HG03025 (cell line): ENCODE data around the gene RTN4RL2.
"Not testable (repeated sequence)": the region's sequence is repeated elsewhere in the genome, so short reads cannot be mapped to it uniquely, and the experiment has no call there.

Experiments
- ATAC-seq: cut with Tn5 transposase; IDR thresholded peaks from one replicate; pipeline ENCODE4 v1.9.1; 2021; ENCODE audit warnings: mild to moderate bottlenecking, moderate library complexity; ENCODE audit not compliant: unreplicated experiment, low FRiP score

Gene RTN4RL2

DNA sequence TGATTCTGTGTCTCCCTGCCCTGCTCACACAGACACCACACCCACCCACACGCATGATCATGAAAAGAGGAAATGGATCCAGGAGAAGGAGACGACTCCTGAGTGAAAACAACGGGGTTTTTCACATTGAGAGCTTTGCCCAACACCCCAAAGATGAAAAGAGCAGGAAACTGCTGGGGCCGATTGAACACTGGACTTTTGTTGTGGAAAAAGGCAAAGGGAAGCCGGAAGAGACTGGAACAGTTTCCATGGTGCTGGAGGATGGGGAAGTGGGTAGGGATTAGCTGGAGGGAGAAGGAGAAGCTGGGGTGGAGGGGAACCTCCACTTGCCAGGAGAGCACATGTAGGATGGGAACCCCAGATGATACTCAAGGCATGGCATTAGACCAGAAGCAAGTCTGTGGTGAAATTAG lies 28.2 kb upstream of the RTN4RL2 start:
- no peak for ATAC-seq

DNA sequence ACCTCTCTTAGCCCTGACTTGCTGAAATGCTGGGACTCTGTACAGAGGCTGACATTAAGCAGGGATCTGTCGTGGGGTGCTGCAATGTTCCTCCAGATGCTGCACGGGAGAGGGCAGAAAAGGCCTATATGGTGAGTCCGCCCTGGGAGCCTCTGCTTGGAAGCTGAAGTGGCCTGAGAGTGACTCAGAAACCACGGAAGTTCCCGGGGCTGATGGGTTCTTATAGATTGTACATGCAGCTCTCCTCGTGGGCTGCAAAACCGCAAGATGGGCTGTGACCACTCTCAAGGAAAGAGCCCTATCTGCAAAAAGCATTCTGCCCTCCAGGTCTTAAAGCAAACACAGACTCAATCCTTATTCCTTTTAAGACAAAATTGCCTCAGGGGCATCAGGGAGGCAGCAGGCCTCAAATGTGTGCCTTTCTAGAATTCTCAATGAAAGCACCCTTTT lies 27.6 kb upstream of the RTN4RL2 start:
- no peak for ATAC-seq

DNA sequence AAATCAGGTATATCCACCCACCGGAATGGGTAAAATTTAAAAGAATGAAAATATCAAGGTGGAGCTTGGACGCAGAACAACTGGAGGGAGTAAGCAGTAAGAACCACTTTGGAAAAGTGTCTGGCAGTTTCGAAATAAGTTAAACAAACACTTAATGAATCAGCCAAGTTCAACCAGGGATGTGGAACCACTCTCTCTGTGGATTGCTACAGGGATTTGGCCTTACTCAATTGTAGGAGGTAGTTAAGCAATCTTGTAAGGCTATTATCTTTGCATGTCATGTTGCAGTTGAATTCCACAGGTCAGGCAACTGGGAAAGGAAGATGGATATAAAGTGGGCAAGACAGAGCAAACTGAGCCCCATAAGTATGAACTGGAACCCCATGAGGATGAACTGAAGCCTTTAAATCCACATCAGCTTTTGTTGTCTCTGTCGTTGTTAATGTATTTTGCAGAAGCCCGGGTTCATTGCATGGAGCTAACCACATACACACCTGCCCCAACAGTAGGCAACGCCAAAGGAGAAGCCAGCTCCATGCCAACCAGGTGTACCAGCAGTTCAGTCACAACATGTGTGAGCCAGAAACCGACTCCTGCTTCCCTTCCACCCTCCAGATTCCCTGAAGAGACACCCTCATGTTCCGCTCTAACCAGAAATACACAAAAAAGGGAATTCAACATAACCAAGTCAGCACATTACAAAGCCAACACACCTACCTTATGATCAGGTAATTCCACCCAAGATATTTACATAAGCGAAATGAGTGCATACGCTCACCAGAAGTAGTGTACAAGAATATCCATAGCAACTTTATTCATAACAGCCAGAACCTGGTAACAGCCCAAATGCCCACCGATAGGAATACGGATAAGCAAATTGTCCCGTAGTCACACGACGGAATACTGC lies 25.4 kb upstream of the RTN4RL2 start:
- no peak for ATAC-seq

DNA sequence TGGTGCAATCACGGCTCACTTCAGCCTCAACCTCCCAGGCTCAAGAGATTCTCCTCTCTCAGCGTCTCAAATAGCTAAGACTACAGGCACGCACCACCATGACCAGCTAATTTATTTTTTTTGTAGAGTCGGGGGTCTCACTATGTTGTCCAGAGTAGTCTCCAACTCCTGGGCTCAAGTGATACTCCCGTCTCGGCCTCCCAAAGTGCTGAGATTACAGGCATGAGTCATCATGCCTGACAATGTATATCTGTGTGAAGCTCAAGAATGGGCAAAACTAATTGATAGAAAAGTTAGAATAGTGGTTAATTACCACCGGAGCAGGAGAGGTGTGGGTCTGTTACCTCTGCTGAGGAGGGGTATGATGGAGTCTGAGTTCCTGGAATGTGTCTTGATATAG lies 24.3 kb upstream of the RTN4RL2 start:
- no peak for ATAC-seq

DNA sequence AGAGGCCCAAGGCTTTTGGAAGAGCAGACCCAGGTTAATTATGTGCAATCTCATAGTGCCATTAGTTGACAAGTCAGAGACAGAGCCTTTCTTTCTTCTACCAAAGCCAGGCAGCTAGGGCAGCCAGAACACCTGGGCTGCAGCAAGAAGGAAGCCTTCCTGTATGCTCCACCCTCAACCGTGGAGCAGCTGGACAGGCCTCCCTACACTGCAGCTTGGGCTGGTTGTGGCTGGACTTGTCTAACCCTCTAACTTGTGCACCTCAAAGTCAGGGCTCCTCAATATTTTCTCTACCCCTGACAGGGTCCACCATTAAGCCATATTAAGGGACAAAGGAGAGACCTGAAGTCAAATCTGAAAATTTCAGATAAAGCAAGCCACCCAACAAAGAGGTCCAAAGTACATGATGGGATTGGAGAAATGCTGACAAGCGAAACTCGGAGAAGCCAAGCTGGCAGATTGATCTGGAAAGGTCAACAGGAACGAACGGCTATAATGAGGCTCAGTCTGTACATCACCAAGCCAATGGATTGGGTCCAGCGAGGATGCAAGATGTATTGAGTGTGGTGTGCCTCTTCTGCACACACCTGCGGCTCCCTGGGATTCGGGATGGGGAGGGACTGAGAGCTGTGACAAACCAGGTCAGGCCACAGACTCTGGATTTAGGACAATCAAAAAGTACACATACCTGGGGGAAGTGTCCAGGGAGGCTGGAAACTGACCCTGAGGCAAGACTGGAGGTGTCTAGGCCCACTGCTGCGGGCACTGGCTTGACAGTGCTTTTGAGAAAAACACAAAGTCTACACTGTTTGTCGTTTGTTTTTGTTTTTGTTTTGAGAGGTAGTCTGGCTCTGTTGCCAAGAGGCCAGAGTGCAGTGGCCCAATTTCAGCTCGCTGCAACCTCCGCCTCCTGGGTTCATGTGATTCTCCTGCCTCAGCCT lies 21.7 kb upstream of the RTN4RL2 start:
- ATAC-seq = no peak

DNA sequence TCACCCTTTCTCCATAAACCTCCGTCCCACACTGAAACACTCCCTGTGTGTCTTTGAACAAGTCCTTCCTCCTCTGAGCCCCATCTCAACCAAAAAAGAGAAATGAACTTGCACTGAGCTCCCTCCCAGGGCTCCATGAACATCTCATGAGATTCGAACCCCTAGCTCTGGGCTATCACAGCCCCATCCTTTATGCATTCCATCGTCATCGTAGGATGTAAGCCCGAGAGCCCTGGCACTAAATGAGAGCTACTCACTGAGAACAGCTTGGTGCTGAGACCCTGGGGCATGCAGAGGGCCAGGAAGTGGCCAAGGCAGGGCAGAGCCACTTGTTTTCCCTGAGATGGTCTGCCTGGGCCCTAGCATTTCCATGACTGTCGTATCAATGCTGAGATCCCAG lies 20.5 kb upstream of the RTN4RL2 start:
- ATAC-seq = no peak

DNA sequence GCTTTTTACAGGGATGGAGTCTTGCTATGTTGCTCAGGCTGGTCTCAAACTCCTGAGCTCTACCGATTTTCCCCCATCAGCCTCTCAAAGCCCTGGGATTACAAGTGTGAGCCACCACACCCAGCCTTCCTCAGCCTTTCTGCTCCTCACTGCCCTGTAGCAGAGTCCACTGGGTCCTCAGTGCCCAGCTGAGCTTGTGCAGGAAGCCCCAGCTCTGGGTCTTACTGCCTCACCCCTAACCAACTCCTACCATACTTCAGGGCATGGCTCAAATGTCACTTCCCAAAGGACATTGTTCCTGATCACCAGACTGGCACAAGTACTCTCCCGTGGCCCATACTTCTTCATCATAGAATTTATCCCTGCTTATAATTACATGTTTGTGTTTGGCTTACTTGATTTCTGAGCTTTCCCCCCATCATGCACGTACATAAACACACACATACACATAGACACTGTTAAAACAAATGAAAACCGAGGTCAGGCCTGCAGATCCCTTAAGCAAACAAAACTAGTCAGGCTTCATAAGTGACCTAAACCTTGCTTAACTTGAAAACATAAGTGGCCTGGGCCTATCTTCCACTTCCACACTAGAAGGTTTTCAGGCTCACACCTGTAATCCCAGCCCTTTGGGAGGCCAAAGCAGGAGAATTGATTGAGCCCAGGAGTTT lies 19.4 kb upstream of the RTN4RL2 start:
- no peak for ATAC-seq

DNA sequence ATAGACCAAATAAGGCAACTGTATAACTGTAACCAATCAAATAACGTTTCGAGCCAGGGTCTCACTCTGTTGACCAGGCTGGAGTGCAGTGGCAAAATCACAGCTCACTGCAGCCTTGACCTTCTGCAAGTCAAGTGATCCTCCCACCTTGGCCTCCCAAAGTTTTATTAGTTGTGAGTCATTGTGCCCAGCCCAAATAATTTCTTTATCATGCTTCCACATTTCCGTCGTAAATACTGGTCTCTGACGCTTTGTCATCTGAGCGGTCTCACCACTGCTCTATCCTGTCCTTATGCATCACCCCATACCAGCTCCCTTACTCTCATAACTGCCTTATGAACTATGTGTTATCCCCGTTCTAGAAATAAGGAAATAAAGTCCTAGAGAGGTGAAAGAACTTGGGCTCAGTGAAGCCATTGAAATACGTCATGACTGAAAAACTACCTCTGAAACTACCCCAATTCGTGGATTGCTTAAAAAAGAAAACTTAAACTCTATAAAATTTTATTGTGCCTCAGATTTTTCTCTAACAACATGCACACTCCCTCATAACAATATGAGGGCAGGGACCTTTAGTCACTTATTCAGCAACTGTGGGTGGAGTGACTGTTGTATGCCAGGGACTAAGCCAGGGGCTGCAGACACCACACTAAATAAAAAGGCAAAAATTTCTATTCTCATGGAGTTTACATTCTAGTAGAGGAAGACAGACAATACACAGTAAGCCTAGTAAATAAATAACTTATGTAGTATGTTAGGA lies 15.8 kb upstream of the RTN4RL2 start:
- ATAC-seq = no peak

DNA sequence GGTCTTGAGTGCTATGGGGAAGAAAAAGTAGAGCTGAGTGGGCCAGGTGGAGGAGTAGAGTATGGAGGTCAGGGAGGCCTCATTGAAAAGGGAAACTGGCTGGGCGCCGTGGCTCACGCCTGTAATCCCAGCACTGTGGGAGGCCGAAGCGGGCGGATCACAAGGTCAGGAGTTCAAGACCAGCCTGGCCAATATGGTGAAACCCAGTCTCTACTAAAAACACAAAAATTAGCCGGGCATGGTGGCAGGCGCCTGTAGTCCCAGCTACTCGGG lies 15.3 kb upstream of the RTN4RL2 start:
- not testable (repeated sequence) for ATAC-seq

DNA sequence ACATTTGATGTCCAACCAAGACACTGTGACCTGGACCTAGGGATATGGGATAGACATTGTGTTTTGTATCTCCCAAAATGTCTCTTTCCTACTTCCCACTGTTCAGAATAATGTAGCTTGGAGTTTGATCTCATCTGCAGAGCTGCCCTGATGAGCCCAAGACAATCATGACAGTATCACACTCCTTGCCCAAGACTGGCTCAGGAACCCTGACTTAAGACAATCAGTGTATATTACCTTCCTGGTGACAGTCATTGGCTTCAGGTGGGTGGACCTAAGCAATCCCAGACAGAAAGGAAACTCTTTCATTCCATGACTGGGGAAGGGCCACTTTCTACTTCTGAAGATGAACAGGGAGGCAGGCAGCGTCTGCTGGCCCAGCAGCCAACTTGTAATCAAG lies 14.3 kb upstream of the RTN4RL2 start:
- ATAC-seq = no peak

DNA sequence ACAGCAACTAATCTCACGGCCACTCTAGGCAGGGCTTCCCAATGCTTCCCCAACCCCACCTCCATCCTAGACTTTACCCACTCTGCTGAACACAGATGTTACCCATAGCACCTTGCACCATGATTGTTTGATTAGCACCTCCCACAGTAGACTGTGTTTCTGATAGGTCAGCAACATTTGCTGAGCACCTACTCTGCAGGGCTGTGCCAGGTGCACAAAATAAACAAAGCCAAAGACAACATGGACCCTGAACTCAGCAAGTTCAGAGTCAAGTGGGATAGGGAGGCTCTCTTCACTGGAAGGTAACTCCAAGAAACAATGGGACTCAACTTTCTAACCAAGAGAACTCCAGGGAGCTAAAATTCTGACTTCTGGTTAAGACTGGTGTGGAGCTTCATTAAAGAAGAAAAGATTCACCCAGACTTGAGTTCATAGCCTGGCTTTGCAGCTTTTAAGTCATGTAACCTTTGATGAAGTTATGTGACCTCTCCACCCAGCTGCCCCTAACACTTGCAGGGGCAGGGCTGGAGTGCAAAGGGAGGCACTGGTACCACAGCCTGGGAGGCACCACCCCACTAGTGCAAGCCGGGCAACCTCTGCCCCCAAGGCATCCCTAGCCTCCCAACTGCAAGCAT lies 6.7 kb upstream of the RTN4RL2 start:
- no peak for ATAC-seq

DNA sequence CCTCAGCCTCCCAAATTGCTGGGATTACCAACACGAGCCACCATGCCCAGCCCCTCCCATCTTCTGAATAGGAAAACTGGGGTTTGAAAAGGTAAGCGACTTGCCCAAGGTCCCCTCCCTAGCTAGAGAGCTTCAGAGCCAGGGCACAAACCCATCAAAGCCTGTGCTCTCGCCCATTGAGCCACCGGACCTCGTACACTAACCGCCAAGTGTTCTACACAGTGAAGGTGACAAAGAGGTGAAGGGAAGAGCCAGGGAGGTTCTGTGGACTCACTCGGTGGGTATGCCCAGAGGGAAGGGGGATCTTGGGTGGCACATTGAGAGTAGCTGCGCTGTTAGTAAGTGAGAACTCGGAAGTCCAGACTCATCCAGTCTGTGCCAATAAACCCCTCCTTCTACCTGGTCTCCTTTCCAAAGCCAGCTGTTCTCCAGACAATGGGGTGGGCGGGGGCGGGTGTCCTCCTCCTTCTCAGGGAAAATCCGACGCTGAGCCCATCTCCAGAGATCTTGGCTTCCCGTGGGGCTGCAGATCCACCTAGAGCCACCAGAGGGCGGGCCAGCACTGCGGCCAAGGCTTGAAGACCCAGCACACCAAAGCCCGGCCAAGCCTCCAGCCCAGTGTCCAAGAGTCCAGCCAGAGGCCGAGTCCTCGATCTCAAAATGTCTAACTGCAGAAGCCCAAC lies 3.2 kb upstream of the RTN4RL2 start:
- ATAC-seq = no peak

DNA sequence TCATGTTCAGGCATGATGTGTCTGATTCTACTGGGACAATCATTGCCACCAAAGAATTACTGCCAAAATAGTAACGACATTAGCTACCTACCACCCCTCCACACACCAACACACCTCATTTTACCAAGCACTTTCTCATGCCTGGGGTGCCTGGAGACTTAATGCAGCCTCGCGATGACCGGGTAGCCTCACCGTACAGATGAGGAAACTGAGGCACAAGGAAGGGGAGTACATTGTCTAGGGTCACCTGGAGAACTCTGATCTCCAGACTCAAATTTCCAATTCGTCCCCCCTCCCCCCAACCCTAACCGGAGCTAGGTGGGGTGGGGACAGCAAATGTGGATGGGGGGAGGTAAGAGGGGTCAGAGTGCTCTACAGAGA lies 2.7 kb upstream of the RTN4RL2 start:
- ATAC-seq = no peak

DNA sequence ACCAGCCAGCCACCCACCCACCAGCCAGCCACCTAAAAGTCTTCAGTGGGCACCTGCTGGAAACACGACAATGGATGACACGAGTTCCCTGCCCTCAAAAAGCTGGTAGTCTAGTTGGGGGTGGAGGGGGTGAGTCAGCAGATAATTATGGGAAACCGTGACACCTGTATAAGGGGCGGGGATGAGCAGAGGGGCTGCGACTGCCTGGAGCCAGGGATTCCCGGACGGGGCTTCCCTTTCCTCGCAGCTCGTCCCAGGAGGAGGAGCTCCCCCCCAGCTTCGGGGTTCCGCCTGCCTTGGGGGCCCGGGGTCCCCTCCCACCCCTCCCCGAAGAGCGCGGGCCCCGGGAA lies 2.3 kb upstream of the RTN4RL2 start:
- ATAC-seq = no peak

DNA sequence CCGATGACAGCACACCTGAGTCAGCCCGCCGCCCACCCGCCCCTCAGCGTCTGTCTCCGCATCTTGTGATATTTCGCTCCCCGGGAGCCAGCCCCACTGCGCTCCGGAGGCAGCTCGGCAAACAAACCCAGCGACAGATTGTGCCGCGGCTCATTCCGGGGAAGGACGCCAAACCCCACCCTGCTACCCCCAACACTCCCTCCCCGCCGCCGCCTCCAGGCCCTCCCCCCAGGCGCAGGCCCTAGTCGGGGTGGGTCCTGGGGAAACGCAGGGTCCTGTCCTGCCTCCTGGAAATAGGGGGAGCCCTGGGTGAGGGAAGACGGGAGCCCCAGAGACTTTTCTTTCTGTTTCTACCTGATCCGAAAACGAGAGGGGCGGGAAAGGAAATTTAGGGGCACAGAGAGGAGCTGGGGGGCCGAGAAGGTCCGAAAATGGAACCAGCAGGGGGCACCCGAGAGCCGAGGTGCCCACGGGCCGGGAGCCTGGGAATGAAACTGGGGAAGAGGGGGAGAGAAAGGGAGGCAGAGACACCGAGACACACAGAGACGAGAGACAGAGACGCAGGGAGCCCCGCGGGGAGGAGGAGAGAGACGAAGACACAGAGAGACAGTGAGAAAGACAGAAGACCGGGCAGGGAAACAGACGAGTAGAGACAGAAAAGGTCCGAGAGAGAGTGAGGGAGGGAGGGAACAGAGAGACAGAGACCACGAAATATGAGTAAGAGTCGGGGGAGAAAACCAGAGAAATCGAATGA lies 1.7 kb upstream of the RTN4RL2 start:
- no peak for ATAC-seq

DNA sequence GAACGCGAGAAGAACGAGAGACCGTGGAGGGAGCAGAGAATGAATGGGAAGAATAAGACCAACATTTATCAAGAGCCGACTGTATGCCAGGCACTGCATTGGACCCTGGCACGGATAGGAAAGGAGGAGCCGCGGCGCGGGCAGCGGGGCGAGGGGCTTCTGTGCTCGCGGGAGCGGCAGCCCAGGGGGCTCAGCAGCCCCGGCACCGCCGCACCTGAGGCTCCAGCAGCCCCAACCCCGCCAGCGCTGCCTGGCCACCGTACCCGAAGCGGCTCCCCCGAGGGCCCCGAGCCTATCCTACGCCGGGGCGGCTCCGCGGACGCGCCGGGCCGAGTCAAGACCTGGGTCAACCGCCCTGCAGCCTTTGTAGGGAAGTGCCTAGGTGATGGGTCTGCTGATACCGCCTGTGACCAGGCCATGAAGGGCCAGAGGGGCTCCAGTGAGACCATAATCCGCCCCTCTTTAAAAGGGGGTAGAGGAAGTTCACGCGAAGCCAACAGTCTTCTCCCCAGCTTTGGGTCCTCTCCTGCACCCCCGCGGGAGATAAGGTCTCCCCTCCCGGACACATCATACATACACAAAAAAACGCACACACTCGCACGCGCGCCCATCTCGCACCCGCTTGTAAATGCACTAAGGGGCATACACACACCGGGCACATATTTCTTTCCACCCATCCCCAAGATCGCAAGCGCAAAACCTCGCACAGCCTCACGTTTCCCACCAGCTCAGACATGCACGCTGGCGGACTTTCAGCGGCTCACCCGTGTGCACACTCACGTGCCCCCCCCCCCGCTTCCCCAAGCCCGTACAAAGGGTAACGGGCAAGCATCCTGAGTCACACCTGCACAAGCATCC lies 935 bp upstream of the RTN4RL2 start:
- ATAC-seq = no peak

DNA sequence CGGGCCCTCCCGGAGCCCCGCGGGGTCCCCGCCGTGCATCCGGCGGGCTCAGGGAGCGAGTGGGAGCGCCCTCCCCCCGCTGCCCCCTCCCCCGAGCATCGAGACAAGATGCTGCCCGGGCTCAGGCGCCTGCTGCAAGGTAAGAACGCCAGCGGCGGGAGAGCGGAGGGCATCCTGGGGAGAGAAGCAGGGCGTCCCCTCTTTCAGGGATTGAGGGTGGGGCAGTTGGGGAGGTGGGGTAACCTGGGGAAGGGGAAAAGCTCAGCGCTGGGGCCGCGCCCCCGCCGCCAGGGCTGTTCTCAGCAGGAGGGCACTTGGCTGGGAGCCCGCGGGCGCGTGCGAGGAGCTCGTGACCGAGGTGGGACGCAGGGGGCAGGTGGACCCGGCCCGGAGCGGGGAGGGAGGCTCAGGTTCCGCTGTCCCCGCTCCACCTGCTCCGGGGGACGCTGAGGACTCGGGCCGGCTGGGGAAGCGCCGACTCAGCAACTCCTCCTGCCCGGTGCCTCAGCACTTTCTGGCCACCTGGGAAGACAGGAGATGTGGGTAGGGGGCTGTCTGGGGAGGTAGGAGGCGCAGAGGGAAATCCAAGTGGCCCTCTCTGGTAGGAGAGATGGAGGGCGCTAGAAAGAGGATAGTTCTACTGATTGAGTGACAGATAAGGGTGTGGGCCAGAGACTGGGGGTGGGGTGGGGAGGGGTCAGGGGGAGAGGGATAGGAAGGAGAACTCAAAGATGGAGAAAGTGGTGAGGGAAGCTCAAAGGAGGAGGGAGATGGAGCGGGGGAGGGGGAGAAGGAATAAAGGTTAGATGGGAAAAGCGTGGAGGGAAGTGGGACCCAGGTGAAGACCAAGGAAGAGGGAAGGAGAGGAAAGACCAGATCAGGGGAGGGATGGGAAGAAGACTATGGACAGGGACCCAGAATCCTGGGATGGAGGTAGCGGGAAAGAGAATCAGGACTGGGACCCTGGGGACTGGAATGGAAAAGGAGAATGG lies 726 bp downstream of the RTN4RL2 start:
- no peak for ATAC-seq
